Nephron (organoid): ENCODE data around the gene PEX1.

Source experiments
- H3K27ac Mint-ChIP-seq, 3 experiments: 2 replicates each; pipeline ENCODE4 v1.8.0; 2020; ENCODE audit warnings: mixed read lengths in 3 of 3, mild to moderate bottlenecking in 2 of 3, moderate library complexity in 1 of 3
- H3K27me3 Mint-ChIP-seq: 2 replicates; pipeline ENCODE4 v1.8.0; 2021; ENCODE audit warnings: low read depth, mild to moderate bottlenecking, moderate library complexity, mixed read lengths
- H3K36me3 Mint-ChIP-seq: 2 replicates; pipeline ENCODE4 v1.8.0; 2020; ENCODE audit warnings: low read depth, mixed read lengths
- H3K4me1 Mint-ChIP-seq: 2 replicates; pipeline ENCODE4 v1.8.0; 2020; ENCODE audit warnings: mixed read lengths
- H3K4me3 Mint-ChIP-seq, 3 experiments: 2 replicates each; pipeline ENCODE4 v1.8.0; 2020; ENCODE audit warnings: mild to moderate bottlenecking in 3 of 3, mixed read lengths in 3 of 3, moderate library complexity in 2 of 3
- H3K9me3 Mint-ChIP-seq: 2 replicates; pipeline ENCODE4 v1.8.0; 2020; ENCODE audit warnings: mixed read lengths
- CTCF ChIP-seq, 3 experiments: fragments of 200-600 bp; sonication (generic); IDR thresholded peaks; one replicate each; pipeline ENCODE4 v1.5.0; 2021; ENCODE audit warnings: antibody characterized with exemption in 3 of 3; ENCODE audit not compliant: unreplicated experiment in 3 of 3

PEX1 gene

DNA sequence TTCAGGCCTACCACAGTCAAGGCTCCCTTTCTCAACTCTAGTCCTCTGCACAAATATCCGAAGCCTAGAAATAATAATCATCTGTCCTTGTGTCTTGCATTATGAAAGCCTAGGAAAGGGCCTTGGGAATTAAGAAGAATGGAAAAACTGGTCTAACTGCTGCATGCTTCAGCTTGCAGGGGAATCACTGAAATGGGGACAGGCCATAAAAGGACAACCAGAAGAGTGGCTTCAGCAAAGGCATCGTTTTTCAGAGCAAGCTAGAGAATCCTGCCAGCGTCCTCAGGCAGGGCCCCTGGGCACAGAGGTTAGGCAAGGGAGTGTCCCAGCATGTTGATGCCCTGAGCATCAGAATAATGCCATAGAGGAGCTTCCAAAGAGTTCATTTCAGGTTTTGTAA is 63.8 kb downstream of the PEX1 start:
- H3K27ac Mint-ChIP-seq = no peak overlapping the region
- peaks cover 12% of the 10 kb centered on the region for H3K36me3 Mint-ChIP-seq
- no peaks in the 10 kb centered on the region for H3K27me3 Mint-ChIP-seq
- H3K4me1 Mint-ChIP-seq = no peaks in the 10 kb centered on the region
- no peak overlapping the region for H3K4me3 Mint-ChIP-seq
- peaks cover 9% of the 10 kb centered on the region for H3K9me3 Mint-ChIP-seq
- TF ChIP-seq CTCF (IDR thresholded peaks at IDR 0.05; ENCODE audit: unreplicated experiment in 3 of 3) = no peak

DNA sequence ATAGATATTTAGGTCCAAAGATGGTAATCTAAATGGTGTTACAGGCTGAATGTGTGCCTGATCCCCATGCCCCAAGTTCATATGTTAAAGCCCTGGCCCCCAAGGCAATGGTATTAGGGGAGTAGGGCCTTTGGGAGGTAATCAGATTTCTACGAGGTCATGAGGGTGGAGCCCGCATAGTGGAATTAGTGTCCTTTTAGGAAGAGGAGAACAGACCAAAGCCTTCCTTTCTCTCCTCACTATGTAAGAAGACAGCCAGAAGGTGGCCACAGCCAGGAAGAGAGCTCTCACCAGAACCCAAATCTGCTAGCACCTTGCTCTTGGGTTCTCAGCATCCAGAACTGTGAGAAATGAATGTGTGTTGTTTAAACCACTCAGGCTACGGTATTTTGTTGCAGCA is 65.8 kb downstream of the PEX1 start:
- H3K9me3 Mint-ChIP-seq = peaks cover 2% of the 10 kb centered on the region
- no peak overlapping the region for H3K4me3 Mint-ChIP-seq
- no peaks in the 10 kb centered on the region for H3K4me1 Mint-ChIP-seq
- H3K36me3 Mint-ChIP-seq = peaks cover 7% of the 10 kb centered on the region
- no peak overlapping the region for H3K27ac Mint-ChIP-seq
- TF ChIP-seq CTCF (IDR thresholded peaks at IDR 0.05; ENCODE audit: unreplicated experiment in 3 of 3) = no peak
- H3K27me3 Mint-ChIP-seq = no peaks in the 10 kb centered on the region

DNA sequence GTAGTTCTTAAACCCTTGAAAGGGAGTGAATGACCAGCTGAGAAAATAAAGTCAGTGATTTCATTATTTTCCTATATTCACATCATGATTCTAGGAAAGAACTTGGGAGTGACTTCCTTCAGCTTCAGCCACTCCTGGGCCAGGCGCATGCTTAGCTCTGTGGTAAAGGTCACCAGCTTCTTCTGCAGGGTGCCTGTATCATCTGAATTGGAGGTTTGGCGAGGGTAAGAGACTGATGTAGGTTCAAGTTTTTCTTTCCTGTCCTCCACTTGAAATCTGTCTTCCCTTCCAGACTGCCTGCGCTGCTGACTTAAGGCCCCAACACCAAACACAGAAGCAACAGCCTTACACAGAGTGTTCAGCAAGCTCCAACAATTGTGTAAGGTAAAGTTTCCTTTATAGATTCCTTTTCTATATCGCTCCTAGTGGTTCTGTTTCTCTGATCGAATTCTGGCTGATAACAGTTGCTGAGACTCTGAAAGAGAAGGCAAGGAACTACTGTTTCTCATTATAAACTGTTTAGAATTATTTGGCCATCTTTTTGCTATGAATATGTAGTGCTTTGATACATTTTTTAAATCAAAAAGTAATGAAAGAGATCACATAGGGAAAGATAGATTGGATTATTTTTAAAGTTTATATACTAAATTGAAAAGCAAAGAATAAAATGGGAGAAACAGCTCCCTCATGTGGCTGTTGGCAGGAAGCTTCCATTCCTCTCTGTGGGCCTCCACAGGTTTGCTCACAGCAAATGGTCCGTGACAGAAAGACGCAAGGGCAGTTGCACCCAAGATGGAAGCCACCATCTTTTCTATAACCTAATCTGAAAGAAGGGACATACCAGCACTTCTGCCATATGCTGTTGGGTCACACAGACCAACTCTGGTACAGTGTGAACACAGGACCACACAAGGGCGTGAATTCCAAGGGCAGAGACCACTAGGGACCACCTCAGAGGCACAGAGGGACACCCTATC is 67.0 kb downstream of the PEX1 start:
- H3K27me3 Mint-ChIP-seq = no peaks in the 10 kb centered on the region
- no peaks in the 10 kb centered on the region for H3K9me3 Mint-ChIP-seq
- H3K4me1 Mint-ChIP-seq = no peaks in the 10 kb centered on the region
- no peak overlapping the region for H3K4me3 Mint-ChIP-seq
- peak overlapping the region in 1 of 3 experiments; percentile 63 for H3K27ac Mint-ChIP-seq
- peaks cover 9% of the 10 kb centered on the region for H3K36me3 Mint-ChIP-seq
- peak; percentile 75 to 81 (median 76) for TF ChIP-seq CTCF (IDR thresholded peaks at IDR 0.05; ENCODE audit: unreplicated experiment in 3 of 3)

DNA sequence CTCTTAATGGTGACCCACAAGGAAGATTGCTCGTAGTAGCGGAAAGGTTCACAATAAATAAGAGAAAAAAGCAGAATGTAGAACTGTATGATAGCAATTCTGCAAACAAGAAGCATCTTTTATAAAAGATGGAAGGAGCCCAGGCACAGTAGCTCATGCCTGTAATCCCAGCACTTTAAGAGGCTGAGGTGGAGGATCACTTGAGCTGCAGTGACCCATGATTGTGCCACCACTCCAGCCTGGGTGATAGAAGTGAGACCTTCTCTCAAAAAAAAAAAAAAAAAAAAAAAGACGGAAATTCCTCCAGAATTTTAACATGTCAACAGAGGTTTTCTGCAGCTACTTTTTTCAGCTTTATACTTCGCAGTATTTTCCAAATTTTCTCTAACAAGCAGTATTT is 67.8 kb downstream of the PEX1 start:
- no peak overlapping the region for H3K27ac Mint-ChIP-seq
- no peaks in the 10 kb centered on the region for H3K4me1 Mint-ChIP-seq
- H3K9me3 Mint-ChIP-seq = no peaks in the 10 kb centered on the region
- peaks cover 15% of the 10 kb centered on the region for H3K36me3 Mint-ChIP-seq
- H3K4me3 Mint-ChIP-seq = no peak overlapping the region
- H3K27me3 Mint-ChIP-seq = no peaks in the 10 kb centered on the region
- no peak for TF ChIP-seq CTCF (IDR thresholded peaks at IDR 0.05; ENCODE audit: unreplicated experiment in 3 of 3)

GRCh38 chr7:92460109-92460508 is 68.2 kb downstream of the PEX1 start:
- H3K4me1 Mint-ChIP-seq = no peaks in the 10 kb centered on the region
- H3K36me3 Mint-ChIP-seq = peaks cover 15% of the 10 kb centered on the region
- no peak overlapping the region for H3K4me3 Mint-ChIP-seq
- no peaks in the 10 kb centered on the region for H3K27me3 Mint-ChIP-seq
- no peak overlapping the region for H3K27ac Mint-ChIP-seq
- H3K9me3 Mint-ChIP-seq = no peaks in the 10 kb centered on the region
- no peak for TF ChIP-seq CTCF (IDR thresholded peaks at IDR 0.05; ENCODE audit: unreplicated experiment in 3 of 3)

DNA sequence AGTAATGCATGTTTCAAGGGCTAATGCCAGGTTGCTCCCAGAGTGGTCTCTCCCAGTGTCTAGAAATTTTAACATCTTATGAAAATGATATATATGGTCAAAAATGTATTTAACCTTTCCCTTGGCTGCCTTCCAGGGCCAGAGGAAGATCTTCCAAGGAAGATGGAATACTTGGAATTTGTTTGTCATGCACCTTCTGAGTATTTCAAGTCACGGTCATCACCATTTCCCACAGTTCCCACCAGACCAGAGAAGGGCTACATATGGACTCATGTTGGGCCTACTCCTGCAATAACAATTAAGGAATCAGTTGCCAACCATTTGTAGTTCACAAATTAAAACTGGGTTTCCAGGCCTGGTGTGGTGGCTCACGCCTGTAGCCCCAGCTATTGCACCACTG is 72.1 kb downstream of the PEX1 start:
- peaks cover 42% of the 10 kb centered on the region for H3K36me3 Mint-ChIP-seq

More for the DNA sequence above, 72.1 kb downstream of the PEX1 start:
- H3K4me1 Mint-ChIP-seq = no peaks in the 10 kb centered on the region
- no peaks in the 10 kb centered on the region for H3K27me3 Mint-ChIP-seq
- H3K9me3 Mint-ChIP-seq = no peaks in the 10 kb centered on the region
- no peak overlapping the region for H3K27ac Mint-ChIP-seq
- TF ChIP-seq CTCF (IDR thresholded peaks at IDR 0.05; ENCODE audit: unreplicated experiment in 3 of 3) = no peak
- no peak overlapping the region for H3K4me3 Mint-ChIP-seq
